B cell (primary cell): ENCODE results near the gene VPS35. TPM values are rescaled to one million over a fixed set of nuclear protein-coding genes. Genes with fewer than 3 reads are reported as not detected.

ENCODE experiments used
- ATAC-seq: fragments of 200-7000 bp; cut with Tn5 transposase; one replicate; pipeline ENCODE4 v1.10.0; 2021; ENCODE audit warnings: low read depth, mild to moderate bottlenecking, moderate number of reproducible peaks, moderate library complexity
- CTCF ChIA-PET: fragments of 350-600 bp; sonication (Branson Sonifier 250); formaldehyde crosslinking; loops from one replicate; lab custom pipeline; 2021; ENCODE audit warnings: antibody characterized with exemption, inconsistent platforms; lab: Charles Lee
- POLR2A ChIA-PET: fragments of 350-600 bp; sonication (Branson Sonifier 250); formaldehyde crosslinking; loops from one replicate; lab custom pipeline; 2021; ENCODE audit warnings: antibody characterized with exemption; lab: Charles Lee
- DNase-seq: peaks from one replicate; pipeline ENCODE4 v3.0.0; 2013
- H2AFZ ChIP-seq: 2 replicates; pipeline ENCODE4 v1.6.1; 2012; ENCODE audit warnings: mild to moderate bottlenecking, low read depth, low read length; ENCODE audit not compliant: insufficient read depth, poor library complexity, severe bottlenecking
- H3K27ac ChIP-seq, 2 donors: 1 replicate in 1 of 2; 2 replicates in 1 of 2; pipeline ENCODE4 v1.5.1; 2012 to 2013; ENCODE audit warnings: low read length in 2 of 2, mild to moderate bottlenecking in 2 of 2, moderate library complexity in 1 of 2
- H3K27me3 ChIP-seq, 4 experiments: fragments of 200-600 bp in 1 of 4; sonication (generic) in 1 of 4; replicated peaks in 1 of 4; 1 replicate in 2 of 4; 2 replicates in 2 of 4; pipeline versions ENCODE4 v1.6.1 to v1.7.0; 2013 to 2016; ENCODE audit warnings: low read length in 3 of 4, mild to moderate bottlenecking in 2 of 4, mixed read lengths in 1 of 4, moderate library complexity in 1 of 4; ENCODE audit not compliant: insufficient read depth in 4 of 4, control insufficient read depth in 3 of 4; ENCODE audit errors: control extremely low read depth in 1 of 4
- H3K36me3 ChIP-seq, 2 experiments: replicated peaks in 1 of 2; 1 replicate in 1 of 2; 2 replicates in 1 of 2; pipeline versions ENCODE4 v1.6.1 to v1.7.1; 2013; ENCODE audit warnings: low read length in 1 of 2; ENCODE audit not compliant: insufficient read depth in 2 of 2, control insufficient read depth in 1 of 2; ENCODE audit errors: control extremely low read depth in 1 of 2, extremely low read depth in 1 of 2
- H3K4me1 ChIP-seq, 2 donors: fragments of 200-600 bp in 1 of 2; sonication (generic) in 1 of 2; 1 replicate in 1 of 2; 2 replicates in 1 of 2; pipeline versions ENCODE4 v1.5.1 to v1.6.1; 2013 to 2017; ENCODE audit warnings: low read length in 2 of 2; ENCODE audit not compliant: control insufficient read depth in 2 of 2, insufficient read depth in 2 of 2
- H3K4me2 ChIP-seq: replicated peaks from 2 replicates; pipeline ENCODE3; 2012; ENCODE audit warnings: mild to moderate bottlenecking, low read depth, low read length; ENCODE audit not compliant: poor library complexity, severe bottlenecking
- H3K4me3 ChIP-seq, 5 experiments: fragments of 200-600 bp in 1 of 5; sonication (generic) in 1 of 5; 1 replicate in 3 of 5; 2 replicates in 2 of 5; pipeline versions ENCODE4 v1.5.1 to v1.7.0; 2011 to 2016; ENCODE audit warnings: low read length in 4 of 5, mild to moderate bottlenecking in 4 of 5, low read depth in 2 of 5, control low read depth in 1 of 5, moderate library complexity in 1 of 5; ENCODE audit not compliant: insufficient read depth in 1 of 5; ENCODE audit errors: control extremely low read depth in 1 of 5, extremely low read depth in 1 of 5
- H3K79me2 ChIP-seq: fragments of 200-600 bp; sonication (generic); one replicate; pipeline ENCODE4 v1.6.0; 2016; ENCODE audit warnings: low read length; ENCODE audit not compliant: control insufficient read depth, insufficient read depth
- H3K9ac ChIP-seq: fragments of 200-600 bp; sonication (generic); 2 replicates; pipeline ENCODE4 v1.6.1; 2017; ENCODE audit warnings: mild to moderate bottlenecking, low read length, moderate library complexity
- H3K9me3 ChIP-seq, 3 donors: one replicate each; pipeline versions ENCODE4 v1.6.1 to v1.7.1; 2013; ENCODE audit warnings: low read length in 2 of 3; ENCODE audit not compliant: control insufficient read depth in 2 of 3, insufficient read depth in 1 of 3; ENCODE audit errors: control extremely low read depth in 1 of 3
- H4K20me1 ChIP-seq: 2 replicates; pipeline ENCODE4 v1.6.0; 2012; ENCODE audit warnings: mild to moderate bottlenecking, low read length; ENCODE audit not compliant: insufficient read depth, control insufficient read depth, poor library complexity, severe bottlenecking
- H3K27ac Mint-ChIP-seq: one replicate; pipeline ENCODE4 v1.8.0; 2021; ENCODE audit warnings: mixed read lengths
- H3K27me3 Mint-ChIP-seq: one replicate; pipeline ENCODE4 v1.8.0; 2021; ENCODE audit warnings: mixed read lengths
- H3K4me1 Mint-ChIP-seq: one replicate; pipeline ENCODE4 v1.8.0; 2021; ENCODE audit warnings: mixed read lengths
- H3K4me3 Mint-ChIP-seq: one replicate; pipeline ENCODE4 v1.8.0; 2021; ENCODE audit warnings: mixed read lengths
- H3K9me3 Mint-ChIP-seq: one replicate; pipeline ENCODE4 v1.8.0; 2022; ENCODE audit warnings: mixed read lengths; ENCODE audit not compliant: insufficient read depth
- EZH2 ChIP-seq: IDR thresholded peaks from 2 replicates; pipeline ENCODE4 v1.6.1; 2012; ENCODE audit warnings: borderline replicate concordance, low read depth, mild to moderate bottlenecking, moderate library complexity, low read length; ENCODE audit not compliant: insufficient read depth, poor library complexity, severe bottlenecking
- whole genome bisulfite sequencing: methylation state at CpG from one replicate; pipeline ENCODE4 v1.1.5; 2013; ENCODE audit warnings: missing lambda C conversion rate; ENCODE audit not compliant: insufficient coverage; 5-methylcytosine and 5-hydroxymethylcytosine counted together
- intact Hi-C: fragments of 100-400 bp; cut with micrococcal nuclease; formaldehyde crosslinking; loops from one replicate; pipeline ENCODE4 v1.10.0; 2022
- polyA plus RNA-seq: library from polyadenylated mRNA; depleted of rRNA; stranded (reverse); fragments of >200 nt; gene quantifications from 2 replicates; pipeline ENCODE4 v1.2.3, GENCODE V29; 2012
- total RNA-seq, 2 donors: library from RNA; stranded (reverse); fragments of 120-200 nt in 1 of 2; gene quantifications; 1 replicate in 1 of 2; 2 replicates in 1 of 2; pipeline versions ENCODE4 v1.2.3 to v1.2.4, GENCODE V29; 2013 to 2022
- TF ChIP-seq, protein P1 (sequence below): fragments of 200-600 bp; IDR thresholded peaks from one replicate; pipeline ENCODE4 v1.8.0; 2022; ENCODE audit warnings: antibody characterized with exemption, mild to moderate bottlenecking

The VPS35 gene
- total and polyA plus RNA-seq, 2 donors (not counting 1 experiment from before 2014, with no cell fraction given), result 9.5 to 120 TPM

DNA sequence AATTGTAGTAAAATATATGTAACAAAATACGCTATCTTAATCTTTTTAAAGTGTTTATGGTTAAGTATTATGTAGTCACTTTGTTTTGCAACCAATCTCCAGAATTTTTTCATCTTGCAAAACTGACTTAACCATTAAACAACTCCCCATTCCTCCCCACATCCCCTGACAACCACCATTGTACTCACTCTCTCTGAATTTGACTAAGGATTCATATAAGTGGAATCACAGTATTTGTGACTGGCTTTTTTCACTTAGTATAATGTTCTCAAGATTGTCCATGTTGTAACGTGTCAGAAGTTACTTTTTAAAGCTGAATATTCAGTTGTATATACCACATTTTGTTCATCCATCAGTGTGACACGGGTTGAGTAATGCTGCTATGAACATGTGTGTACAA is 11.1 kb upstream of the VPS35 start:
- no peaks in the 10 kb centered on the region for H3K9me3 ChIP-seq
- H3K36me3 ChIP-seq, result peaks cover 2 to 4% of the 10 kb centered on the region in 2 experiments
- POLR2A ChIA-PET, result interaction anchor here (0.6 kb wide), 1 partner anchor 209 kb away, joined by 10 read pairs; no protein-coding TSS in a partner anchor
- CTCF ChIA-PET, result interaction anchor here (0.6 to 0.7 kb wide), 2 partner anchors 27 to 228 kb away, joined by 3 read pairs; no protein-coding TSS in a partner anchor
- no peaks in the 10 kb centered on the region for H4K20me1 ChIP-seq
- TF ChIP-seq, protein P1, sequence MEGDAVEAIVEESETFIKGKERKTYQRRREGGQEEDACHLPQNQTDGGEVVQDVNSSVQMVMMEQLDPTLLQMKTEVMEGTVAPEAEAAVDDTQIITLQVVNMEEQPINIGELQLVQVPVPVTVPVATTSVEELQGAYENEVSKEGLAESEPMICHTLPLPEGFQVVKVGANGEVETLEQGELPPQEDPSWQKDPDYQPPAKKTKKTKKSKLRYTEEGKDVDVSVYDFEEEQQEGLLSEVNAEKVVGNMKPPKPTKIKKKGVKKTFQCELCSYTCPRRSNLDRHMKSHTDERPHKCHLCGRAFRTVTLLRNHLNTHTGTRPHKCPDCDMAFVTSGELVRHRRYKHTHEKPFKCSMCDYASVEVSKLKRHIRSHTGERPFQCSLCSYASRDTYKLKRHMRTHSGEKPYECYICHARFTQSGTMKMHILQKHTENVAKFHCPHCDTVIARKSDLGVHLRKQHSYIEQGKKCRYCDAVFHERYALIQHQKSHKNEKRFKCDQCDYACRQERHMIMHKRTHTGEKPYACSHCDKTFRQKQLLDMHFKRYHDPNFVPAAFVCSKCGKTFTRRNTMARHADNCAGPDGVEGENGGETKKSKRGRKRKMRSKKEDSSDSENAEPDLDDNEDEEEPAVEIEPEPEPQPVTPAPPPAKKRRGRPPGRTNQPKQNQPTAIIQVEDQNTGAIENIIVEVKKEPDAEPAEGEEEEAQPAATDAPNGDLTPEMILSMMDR, result no peak
- no peak for TF ChIP-seq EZH2
- Mint-ChIP-seq H3K27ac (no peak overlapping the region), H3K4me3 (no peak overlapping the region), H3K4me1 (no peaks in the 10 kb centered on the region), H3K27me3 (no peaks in the 10 kb centered on the region), H3K9me3 (no peaks in the 10 kb centered on the region)
- H3K9ac ChIP-seq, result no peak overlapping the region
- no peaks in the 10 kb centered on the region for H3K27me3 ChIP-seq
- no peaks in the 10 kb centered on the region for H3K79me2 ChIP-seq
- DNase-seq, result no peak
- H2AFZ ChIP-seq, result no peak overlapping the region
- H3K4me1 ChIP-seq, result no peaks in the 10 kb centered on the region
- no peak overlapping the region for H3K4me2 ChIP-seq
- intact Hi-C loops, result no loop called here
- ATAC-seq, result no peak
- no peak overlapping the region for H3K4me3 ChIP-seq
- 100% methylated on average over 1 of the region's 3 CpGs for WGBS
- H3K27ac ChIP-seq, result no peak overlapping the region

DNA sequence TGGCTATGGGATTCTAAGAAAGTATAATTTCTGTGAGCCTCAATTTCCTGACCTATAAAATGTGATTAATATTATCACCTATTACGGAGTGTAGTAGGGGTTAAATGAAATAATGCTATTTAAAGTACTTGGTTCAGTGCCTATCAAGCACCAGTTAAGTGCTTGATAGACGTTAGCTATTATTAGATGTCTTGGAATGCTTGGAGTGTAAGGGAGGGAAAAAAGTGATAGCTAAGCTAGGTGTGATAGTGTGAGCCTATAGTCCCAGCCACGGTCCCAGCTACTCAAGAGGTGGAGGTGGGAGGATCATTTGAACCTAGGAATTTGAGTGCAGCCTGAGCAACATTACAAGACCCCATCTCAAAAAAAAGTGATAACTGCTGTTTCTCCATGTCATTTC is 8.0 kb upstream of the VPS35 start:
- Histone ChIP-seq H3K4me3 (no peak overlapping the region), H3K4me1 (peaks cover 13 to 15% of the 10 kb centered on the region in 2 donors), H3K36me3 (peaks cover 2 to 4% of the 10 kb centered on the region in 2 experiments), H3K27me3 (no peaks in the 10 kb centered on the region), H3K79me2 (peaks cover 5% of the 10 kb centered on the region), H3K4me2 (no peak overlapping the region), H2AFZ (no peak overlapping the region), H4K20me1 (no peaks in the 10 kb centered on the region), H3K9me3 (no peaks in the 10 kb centered on the region), H3K9ac (no peak overlapping the region), H3K27ac (no peak overlapping the region)
- intact Hi-C loops, result no loop called here
- H3K4me3 Mint-ChIP-seq, result no peak overlapping the region
- DNase-seq, result no peak
- no peak for TF ChIP-seq EZH2
- TF ChIP-seq, protein P1, result no peak
- ChIA-PET POLR2A (no interaction called here), CTCF (no interaction called here)
- WGBS, result 93% methylated on average over 1 of the region's 3 CpGs
- H3K27ac Mint-ChIP-seq, result no peak overlapping the region
- no peak for ATAC-seq
- H3K9me3 Mint-ChIP-seq, result no peaks in the 10 kb centered on the region
- H3K4me1 Mint-ChIP-seq, result peaks cover 5% of the 10 kb centered on the region
- no peaks in the 10 kb centered on the region for H3K27me3 Mint-ChIP-seq
